ENCODE data around the gene KIAA1217. TPM values are rescaled to one million over a fixed set of nuclear protein-coding genes. Genes with fewer than 3 reads are reported as not detected.

Gene KIAA1217
- total RNA-seq, 1 donor: 0.21 TPM

GRCh38 chr10:24459836-24460235 is 250.9 kb downstream of the KIAA1217 start:
- H3K4me3 ChIP-seq (ENCODE audit: low read length): no peak overlapping the region
- no peaks in the 10 kb centered on the region for H3K4me1 ChIP-seq (ENCODE audit: insufficient read depth, low read length)
- H3K27me3 ChIP-seq (ENCODE audit: insufficient read depth, low read length): no peaks in the 10 kb centered on the region
- no peaks in the 10 kb centered on the region for H3K9me3 ChIP-seq (ENCODE audit: low read depth, low read length)

GRCh38 chr10:24462291-24462813 is 253.4 kb downstream of the KIAA1217 start:
- H3K9me3 ChIP-seq (ENCODE audit: low read depth, low read length): no peaks in the 10 kb centered on the region
- no peak overlapping the region for H3K4me3 ChIP-seq (ENCODE audit: low read length)
- no peaks in the 10 kb centered on the region for H3K4me1 ChIP-seq (ENCODE audit: insufficient read depth, low read length)
- H3K27me3 ChIP-seq (ENCODE audit: insufficient read depth, low read length): no peaks in the 10 kb centered on the region

- no peaks in the 10 kb centered on the region for H3K4me1 ChIP-seq (ENCODE audit: insufficient read depth, low read length)
- H3K27me3 ChIP-seq (ENCODE audit: insufficient read depth, low read length): no peaks in the 10 kb centered on the region
- no peaks in the 10 kb centered on the region for H3K9me3 ChIP-seq (ENCODE audit: low read depth, low read length)
- no peak overlapping the region for H3K4me3 ChIP-seq (ENCODE audit: low read length)
These were observed 254.1 kb downstream of the KIAA1217 start for GRCh38 chr10:24462889-24463552.

GRCh38 chr10:24463611-24464426 is 254.9 kb downstream of the KIAA1217 start:
- no peaks in the 10 kb centered on the region for H3K4me1 ChIP-seq (ENCODE audit: insufficient read depth, low read length)
- H3K9me3 ChIP-seq (ENCODE audit: low read depth, low read length): no peaks in the 10 kb centered on the region
- H3K4me3 ChIP-seq (ENCODE audit: low read length): no peak overlapping the region
- H3K27me3 ChIP-seq (ENCODE audit: insufficient read depth, low read length): no peaks in the 10 kb centered on the region

GRCh38 chr10:24465124-24465874 is 256.4 kb downstream of the KIAA1217 start:
- Histone ChIP-seq H3K4me3 (ENCODE audit: low read length) (no peak overlapping the region), H3K4me1 (ENCODE audit: insufficient read depth, low read length) (no peaks in the 10 kb centered on the region), H3K27me3 (ENCODE audit: insufficient read depth, low read length) (no peaks in the 10 kb centered on the region), H3K9me3 (ENCODE audit: low read depth, low read length) (no peaks in the 10 kb centered on the region)

- no peaks in the 10 kb centered on the region for H3K9me3 ChIP-seq (ENCODE audit: low read depth, low read length)
- no peak overlapping the region for H3K4me3 ChIP-seq (ENCODE audit: low read length)
- H3K4me1 ChIP-seq (ENCODE audit: insufficient read depth, low read length): no peaks in the 10 kb centered on the region
- H3K27me3 ChIP-seq (ENCODE audit: insufficient read depth, low read length): no peaks in the 10 kb centered on the region
These were observed 257.2 kb downstream of the KIAA1217 start for GRCh38 chr10:24465891-24466818.

- H3K4me3 ChIP-seq (ENCODE audit: low read length): no peak overlapping the region
- no peaks in the 10 kb centered on the region for H3K9me3 ChIP-seq (ENCODE audit: low read depth, low read length)
- H3K4me1 ChIP-seq (ENCODE audit: insufficient read depth, low read length): no peaks in the 10 kb centered on the region
- no peaks in the 10 kb centered on the region for H3K27me3 ChIP-seq (ENCODE audit: insufficient read depth, low read length)
These were observed 258.2 kb downstream of the KIAA1217 start for GRCh38 chr10:24467136-24467535.

- Histone ChIP-seq H3K4me1 (ENCODE audit: insufficient read depth, low read length) (no peaks in the 10 kb centered on the region), H3K27me3 (ENCODE audit: insufficient read depth, low read length) (no peaks in the 10 kb centered on the region), H3K9me3 (ENCODE audit: low read depth, low read length) (no peaks in the 10 kb centered on the region), H3K4me3 (ENCODE audit: low read length) (no peak overlapping the region)
These were observed 258.7 kb downstream of the KIAA1217 start for GRCh38 chr10:24467605-24468004.

- Histone ChIP-seq H3K4me1 (ENCODE audit: insufficient read depth, low read length) (no peaks in the 10 kb centered on the region), H3K9me3 (ENCODE audit: low read depth, low read length) (no peaks in the 10 kb centered on the region), H3K4me3 (ENCODE audit: low read length) (no peak overlapping the region), H3K27me3 (ENCODE audit: insufficient read depth, low read length) (no peaks in the 10 kb centered on the region)
These were observed 259.4 kb downstream of the KIAA1217 start for GRCh38 chr10:24468281-24468751.

- H3K27me3 ChIP-seq (ENCODE audit: insufficient read depth, low read length): no peaks in the 10 kb centered on the region
- H3K4me3 ChIP-seq (ENCODE audit: low read length): no peak overlapping the region
- no peaks in the 10 kb centered on the region for H3K9me3 ChIP-seq (ENCODE audit: low read depth, low read length)
- H3K4me1 ChIP-seq (ENCODE audit: insufficient read depth, low read length): no peaks in the 10 kb centered on the region
These were observed 261.1 kb downstream of the KIAA1217 start for GRCh38 chr10:24469993-24470392.

- H3K9me3 ChIP-seq (ENCODE audit: low read depth, low read length): no peaks in the 10 kb centered on the region
These were observed 266.7 kb downstream of the KIAA1217 start for GRCh38 chr10:24475598-24475997.

GRCh38 chr10:24476913-24477701 is 268.2 kb downstream of the KIAA1217 start:
- no peaks in the 10 kb centered on the region for H3K27me3 ChIP-seq (ENCODE audit: insufficient read depth, low read length)
- no peaks in the 10 kb centered on the region for H3K9me3 ChIP-seq (ENCODE audit: low read depth, low read length)
- H3K4me1 ChIP-seq (ENCODE audit: insufficient read depth, low read length): no peaks in the 10 kb centered on the region
- no peak overlapping the region for H3K4me3 ChIP-seq (ENCODE audit: low read length)

More at GRCh38 chr10:24475598-24475997, 266.7 kb downstream of the KIAA1217 start:
- H3K4me1 ChIP-seq (ENCODE audit: insufficient read depth, low read length): no peaks in the 10 kb centered on the region
- H3K4me3 ChIP-seq (ENCODE audit: low read length): no peak overlapping the region
- no peaks in the 10 kb centered on the region for H3K27me3 ChIP-seq (ENCODE audit: insufficient read depth, low read length)

GRCh38 chr10:24477915-24478314 is 269.0 kb downstream of the KIAA1217 start:
- H3K9me3 ChIP-seq (ENCODE audit: low read depth, low read length): no peaks in the 10 kb centered on the region
- no peaks in the 10 kb centered on the region for H3K27me3 ChIP-seq (ENCODE audit: insufficient read depth, low read length)
- H3K4me3 ChIP-seq (ENCODE audit: low read length): no peak overlapping the region
- no peaks in the 10 kb centered on the region for H3K4me1 ChIP-seq (ENCODE audit: insufficient read depth, low read length)

All from mononuclear cell (primary cell).